ENCODE measurements around the gene OPN1LW. TPM values are rescaled to one million over a fixed set of nuclear protein-coding genes. Genes with fewer than 3 reads are reported as not detected.

OPN1LW gene
- total and polyA plus RNA-seq, 2 donors from 2014 or later = not detected

DNA sequence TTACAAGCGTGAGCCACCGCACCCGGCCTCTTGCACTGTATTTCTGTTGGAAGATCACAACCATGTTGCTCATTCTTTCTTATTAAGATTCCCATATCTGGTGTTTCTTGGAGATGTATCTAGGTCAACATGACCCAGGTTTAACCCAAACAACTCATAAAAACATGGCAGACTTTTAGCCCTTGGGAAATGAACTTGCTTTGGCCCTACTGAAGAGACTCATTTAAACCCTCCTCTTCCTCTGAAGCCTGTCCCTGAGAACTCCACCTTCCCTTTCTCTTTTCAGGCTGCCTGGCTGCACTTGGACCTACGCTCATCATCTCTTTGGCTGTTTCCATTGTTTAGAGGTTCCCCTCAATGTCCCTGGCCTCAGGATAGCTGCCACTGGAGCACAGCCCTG lies 22.8 kb upstream of the OPN1LW start:
- Histone ChIP-seq H3K36me3 (ENCODE audit: control insufficient read depth in 2 of 3, insufficient read depth in 3 of 3, low read length in 3 of 3) (no peaks in the 10 kb centered on the region), H3K27me3 (ENCODE audit: control insufficient read depth, insufficient read depth, low read length) (no peaks in the 10 kb centered on the region), H3K4me1 (ENCODE audit: control insufficient read depth in 2 of 3, insufficient read depth in 2 of 3, low read depth in 1 of 3, low read length in 3 of 3) (no peaks in the 10 kb centered on the region), H3K4me3 (ENCODE audit: low read length in 3 of 3) (no peak overlapping the region), H3K9me3 (ENCODE audit: control insufficient read depth in 2 of 3, insufficient read depth in 1 of 3, low read length in 3 of 3) (no peaks in the 10 kb centered on the region), H3K9ac (ENCODE audit: low read length in 3 of 3) (no peak overlapping the region), H3K27ac (ENCODE audit: low read depth in 2 of 2, low read length in 2 of 2) (peak overlapping the region in 1 of 2 donors; percentile 60)
- TF ChIP-seq CTCF (IDR thresholded peaks at IDR 0.05; ENCODE audit: borderline replicate concordance, extremely low read depth, insufficient read depth) = no peak
- FAIRE-seq (no peak), DNase-seq (no peak)
- intact Hi-C loops (cut with DNase I) = no loop called here

DNA sequence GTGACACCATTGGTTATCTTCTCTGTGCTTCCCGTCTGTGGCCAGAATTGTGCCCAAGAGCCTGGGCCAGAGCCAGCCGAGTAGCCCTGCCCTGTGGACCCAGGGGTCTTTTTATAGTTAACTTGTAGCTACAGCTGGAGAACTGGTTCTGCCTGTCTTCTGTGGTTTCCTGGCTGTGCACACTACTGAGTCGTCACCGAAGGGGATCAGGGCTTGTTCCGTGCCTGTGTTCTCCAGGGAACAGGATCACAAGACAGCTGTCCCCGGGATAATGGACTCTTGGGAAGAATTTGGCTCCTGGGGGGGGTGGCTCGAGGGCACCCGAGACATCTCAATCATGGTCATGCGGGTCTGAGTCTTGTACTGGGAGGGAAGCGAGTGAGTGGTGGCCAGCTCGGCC lies 22.1 kb upstream of the OPN1LW start:
- peak; percentile 34 to 83 (median 54) for DNase-seq
- H3K9ac ChIP-seq (ENCODE audit: low read length in 3 of 3) = no peak overlapping the region
- TF ChIP-seq CTCF (IDR thresholded peaks at IDR 0.05; ENCODE audit: borderline replicate concordance, extremely low read depth, insufficient read depth) = no peak
- no peak overlapping the region for H3K4me3 ChIP-seq (ENCODE audit: low read length in 3 of 3)
- peak overlapping the region; percentile 4 to 60 for H3K27ac ChIP-seq (ENCODE audit: low read depth in 2 of 2, low read length in 2 of 2)
- intact Hi-C loops (cut with DNase I) = no loop called here
- H3K4me1 ChIP-seq (ENCODE audit: control insufficient read depth in 2 of 3, insufficient read depth in 2 of 3, low read depth in 1 of 3, low read length in 3 of 3) = no peaks in the 10 kb centered on the region
- no peak for FAIRE-seq
- no peaks in the 10 kb centered on the region for H3K27me3 ChIP-seq (ENCODE audit: control insufficient read depth, insufficient read depth, low read length)
- no peaks in the 10 kb centered on the region for H3K36me3 ChIP-seq (ENCODE audit: control insufficient read depth in 2 of 3, insufficient read depth in 3 of 3, low read length in 3 of 3)
- H3K9me3 ChIP-seq (ENCODE audit: control insufficient read depth in 2 of 3, insufficient read depth in 1 of 3, low read length in 3 of 3) = no peaks in the 10 kb centered on the region

DNA sequence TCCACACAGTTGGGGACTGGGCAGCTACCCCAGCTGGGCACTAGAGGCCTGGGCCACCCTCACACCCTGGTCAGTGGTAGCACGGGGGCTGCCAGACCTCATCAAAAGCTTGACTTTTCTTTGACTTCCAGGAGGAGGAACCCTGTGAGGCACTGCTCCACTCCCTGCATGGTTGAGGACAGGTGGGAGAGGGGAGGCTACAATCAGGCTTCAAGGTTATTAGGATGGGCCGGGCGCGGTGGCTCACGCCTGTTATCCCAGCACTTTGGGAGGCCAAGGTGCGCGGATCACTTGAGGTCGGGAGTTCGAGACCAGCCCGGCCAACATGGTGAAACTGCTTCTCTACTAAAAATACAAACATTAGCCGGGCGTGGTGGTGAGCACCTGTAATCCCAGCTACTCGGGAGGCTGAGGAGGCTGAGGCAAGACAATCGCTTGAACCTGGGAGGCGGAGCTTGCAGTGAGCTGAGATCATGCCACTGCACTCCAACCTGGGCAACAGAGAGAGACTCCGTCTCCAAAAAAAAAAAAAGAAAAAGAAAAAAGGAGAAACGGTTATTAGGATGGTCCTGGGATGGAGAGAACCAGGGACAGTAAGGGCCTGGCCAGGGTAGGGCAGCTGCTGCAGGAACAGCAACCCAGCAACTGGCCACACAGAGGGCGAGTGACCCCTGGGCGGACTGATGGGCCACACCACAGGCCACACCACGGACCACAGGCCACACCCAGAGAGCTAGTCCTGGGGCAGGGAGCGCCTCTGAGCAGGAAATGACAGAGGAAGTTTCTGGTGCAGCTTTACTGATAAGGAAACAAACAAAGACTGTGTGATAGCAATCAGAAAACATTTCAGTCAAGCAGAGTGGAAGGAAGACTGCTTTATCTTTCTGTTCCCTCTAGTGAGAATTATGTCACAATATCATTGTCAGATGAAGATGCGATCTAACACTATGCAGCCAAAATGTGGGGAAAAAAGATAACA lies 20.5 kb upstream of the OPN1LW start:
- Histone ChIP-seq H3K9me3 (ENCODE audit: control insufficient read depth in 2 of 3, insufficient read depth in 1 of 3, low read length in 3 of 3) (no peaks in the 10 kb centered on the region), H3K9ac (ENCODE audit: low read length in 3 of 3) (no peak overlapping the region), H3K4me1 (ENCODE audit: control insufficient read depth in 2 of 3, insufficient read depth in 2 of 3, low read depth in 1 of 3, low read length in 3 of 3) (no peaks in the 10 kb centered on the region), H3K27me3 (ENCODE audit: control insufficient read depth, insufficient read depth, low read length) (no peaks in the 10 kb centered on the region), H3K27ac (ENCODE audit: low read depth in 2 of 2, low read length in 2 of 2) (no peak overlapping the region), H3K4me3 (ENCODE audit: low read length in 3 of 3) (no peak overlapping the region), H3K36me3 (ENCODE audit: control insufficient read depth in 2 of 3, insufficient read depth in 3 of 3, low read length in 3 of 3) (no peaks in the 10 kb centered on the region)
- FAIRE-seq = no peak
- intact Hi-C loops (cut with DNase I) = no loop called here
- peak in 1 of 5 donors; percentile 88 for DNase-seq
- TF ChIP-seq CTCF (IDR thresholded peaks at IDR 0.05; ENCODE audit: borderline replicate concordance, extremely low read depth, insufficient read depth) = no peak

All from kidney (tissue), 14 donors.